GM10248 (cell line): Measurements from ENCODE around the gene GNLY.

ENCODE experiments used
- CTCF ChIA-PET: fragments of 300-600 bp; sonication (Branson Sonifier 250); formaldehyde crosslinking; extraction: SDS; loops from one replicate; lab custom pipeline; 2021; ENCODE audit warnings: antibody characterized with exemption; lab: Yijun Ruan, JAX
- POLR2A ChIA-PET: fragments of 350-650 bp; sonication (Branson Sonifier 250); formaldehyde crosslinking; extraction: SDS; loops from one replicate; lab custom pipeline; 2020; ENCODE audit warnings: antibody characterized with exemption; lab: Yijun Ruan, JAX
- DNase-seq: peaks from one replicate; pipeline ENCODE4 v3.0.0; 2012; ENCODE audit errors: extremely low spot score
- TF ChIP-seq, protein P1 (sequence below): IDR thresholded peaks from 2 replicates; pipeline ENCODE4 v1.5.1; 2012; ENCODE audit warnings: mild to moderate bottlenecking, low read depth; ENCODE audit errors: extremely low read depth, missing control alignments, control extremely low read depth

Gene GNLY

DNA sequence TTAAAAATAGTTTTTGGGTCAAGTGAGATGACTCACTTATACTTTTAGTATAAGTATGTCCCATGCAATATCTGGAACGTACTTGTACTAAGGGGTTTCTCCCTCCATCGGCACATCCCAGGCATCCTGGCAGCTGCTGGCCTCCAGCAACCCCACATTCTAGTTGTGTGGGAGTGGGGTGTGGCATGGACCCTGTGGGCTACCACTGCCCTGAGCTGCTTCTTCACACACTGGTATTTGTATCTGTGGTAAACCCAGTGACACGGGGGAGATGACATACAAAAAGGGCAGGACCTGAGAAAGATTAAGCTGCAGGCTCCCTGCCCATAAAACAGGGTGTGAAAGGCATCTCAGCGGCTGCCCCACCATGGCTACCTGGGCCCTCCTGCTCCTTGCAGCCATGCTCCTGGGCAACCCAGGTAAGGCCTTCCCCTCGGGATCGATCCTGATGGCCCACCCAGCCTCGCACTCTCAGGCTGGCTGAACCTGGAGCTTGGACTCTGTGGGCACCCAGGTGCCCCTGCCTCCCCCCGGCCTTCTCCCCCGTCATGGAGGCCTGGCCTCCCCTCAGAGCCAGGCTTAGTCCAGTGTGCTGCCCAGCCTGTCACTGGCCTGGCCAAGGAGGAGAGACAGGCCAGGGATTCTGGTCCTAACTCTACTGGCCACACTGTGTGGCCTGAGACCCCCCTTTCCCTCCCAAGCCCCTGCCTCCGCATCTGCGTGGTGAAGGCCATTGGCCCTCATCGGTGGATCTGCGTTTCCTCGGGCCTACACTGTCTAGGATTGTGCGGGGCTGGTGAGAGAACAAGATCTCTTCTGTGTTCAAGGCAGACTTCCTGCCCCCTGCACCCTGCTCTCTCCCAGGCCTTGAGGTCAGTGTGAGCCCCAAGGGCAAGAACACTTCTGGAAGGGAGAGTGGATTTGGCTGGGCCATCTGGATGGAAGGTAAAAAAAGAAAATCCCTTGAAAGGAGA lies at the start of gene GNLY:
Gene GNLY, plus strand, starts transcription at position 307 of the 974 bp plus-strand sequence. Its CDS starts 61 bp downstream, at position 368.
- ChIA-PET POLR2A (no interaction called here), CTCF (interaction anchor here (0.9 to 3.0 kb wide), 6 partner anchors 11 to 57 kb away, joined by 3 to 12 read pairs (median 4); no protein-coding TSS in a partner anchor)
- TF ChIP-seq, protein P1, sequence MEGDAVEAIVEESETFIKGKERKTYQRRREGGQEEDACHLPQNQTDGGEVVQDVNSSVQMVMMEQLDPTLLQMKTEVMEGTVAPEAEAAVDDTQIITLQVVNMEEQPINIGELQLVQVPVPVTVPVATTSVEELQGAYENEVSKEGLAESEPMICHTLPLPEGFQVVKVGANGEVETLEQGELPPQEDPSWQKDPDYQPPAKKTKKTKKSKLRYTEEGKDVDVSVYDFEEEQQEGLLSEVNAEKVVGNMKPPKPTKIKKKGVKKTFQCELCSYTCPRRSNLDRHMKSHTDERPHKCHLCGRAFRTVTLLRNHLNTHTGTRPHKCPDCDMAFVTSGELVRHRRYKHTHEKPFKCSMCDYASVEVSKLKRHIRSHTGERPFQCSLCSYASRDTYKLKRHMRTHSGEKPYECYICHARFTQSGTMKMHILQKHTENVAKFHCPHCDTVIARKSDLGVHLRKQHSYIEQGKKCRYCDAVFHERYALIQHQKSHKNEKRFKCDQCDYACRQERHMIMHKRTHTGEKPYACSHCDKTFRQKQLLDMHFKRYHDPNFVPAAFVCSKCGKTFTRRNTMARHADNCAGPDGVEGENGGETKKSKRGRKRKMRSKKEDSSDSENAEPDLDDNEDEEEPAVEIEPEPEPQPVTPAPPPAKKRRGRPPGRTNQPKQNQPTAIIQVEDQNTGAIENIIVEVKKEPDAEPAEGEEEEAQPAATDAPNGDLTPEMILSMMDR = no peak
- no peak for DNase-seq

DNA sequence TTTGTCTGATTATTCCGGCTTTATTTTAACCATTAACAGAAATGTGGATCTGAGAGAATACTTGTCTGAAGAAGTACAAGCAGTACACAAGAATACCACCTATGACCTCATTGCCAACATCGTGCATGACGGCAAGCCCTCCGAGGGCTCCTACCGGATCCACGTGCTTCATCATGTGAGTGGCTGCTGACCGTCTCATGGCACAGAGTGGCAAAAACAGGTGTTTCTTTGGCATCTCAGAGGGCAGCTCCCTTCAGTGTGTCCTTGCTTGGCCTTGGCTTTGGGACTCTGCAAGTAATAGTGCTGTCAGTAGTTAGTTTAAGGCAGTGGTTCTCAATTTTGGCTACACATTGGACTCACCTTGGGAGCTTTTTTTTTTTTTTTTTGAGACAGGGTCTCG lies 49.2 kb upstream of the GNLY start:
- ChIA-PET POLR2A (no interaction called here), CTCF (interaction anchor here (11.3 kb wide), 1 partner anchor 9 kb away, joined by 135 read pairs; no protein-coding TSS in a partner anchor)
- DNase-seq = no peak
- TF ChIP-seq, protein P1 = no peak

DNA sequence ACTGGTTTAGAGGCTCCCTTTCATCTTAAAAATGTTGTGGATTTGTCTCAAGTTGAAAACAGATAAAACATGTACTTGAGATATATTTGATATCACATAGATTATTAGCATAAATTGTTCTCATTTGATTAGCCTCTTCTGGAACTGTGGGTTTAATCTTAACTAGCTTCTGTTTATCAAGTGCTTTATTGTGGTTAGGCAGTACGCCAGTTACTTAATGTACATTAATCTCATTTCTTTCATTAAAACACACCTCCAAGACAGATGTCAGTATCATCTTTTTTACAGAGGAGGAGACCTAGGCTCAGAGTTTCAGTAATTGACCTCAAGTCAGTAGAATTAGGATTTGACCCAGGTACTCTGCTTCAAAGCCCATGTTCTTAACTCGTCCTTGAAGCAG lies 48.0 kb upstream of the GNLY start:
- no peak for DNase-seq

DNA sequence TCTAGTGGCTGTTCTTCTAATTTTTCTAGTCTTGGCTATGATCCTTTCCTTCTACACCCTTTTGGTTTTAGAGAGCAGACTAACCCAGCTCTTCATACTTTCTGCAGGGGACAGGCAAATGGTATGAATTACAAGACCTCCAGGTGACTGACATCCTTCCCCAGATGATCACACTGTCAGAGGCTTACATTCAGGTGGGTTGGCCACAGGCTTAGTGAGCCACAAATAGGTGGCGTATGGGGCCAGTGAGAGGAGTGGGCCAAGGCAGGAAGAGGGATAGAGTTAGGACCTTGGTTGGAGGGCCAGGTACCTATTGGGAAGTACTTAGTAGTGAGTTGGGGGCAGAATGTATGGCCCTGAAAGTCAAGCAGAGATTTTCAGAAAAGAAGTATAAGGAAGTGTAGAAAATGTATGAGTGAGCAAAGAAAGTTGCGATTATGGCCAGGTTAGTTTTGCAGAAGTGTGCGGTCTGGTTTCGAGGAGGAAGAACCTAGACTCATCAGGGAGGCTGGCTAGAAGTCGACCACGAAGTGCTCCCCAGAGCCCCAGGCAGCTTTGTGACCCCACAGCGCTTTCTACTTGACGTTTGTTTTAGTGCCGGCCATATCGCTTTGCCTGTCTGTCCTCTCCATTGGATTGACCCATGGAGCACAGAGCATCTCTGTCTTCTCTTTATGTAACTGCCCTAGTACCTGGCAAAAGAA lies 46.2 kb upstream of the GNLY start:
- DNase-seq = peak; percentile 60
- TF ChIP-seq, protein P1 = no peak
- ChIA-PET POLR2A (no interaction called here), CTCF (interaction anchor here (0.9 to 11.3 kb wide), 11 partner anchors 9 to 166 kb away, joined by 3 to 135 read pairs (median 4); no protein-coding TSS in a partner anchor)

More for the DNA sequence above, 48.0 kb upstream of the GNLY start:
- POLR2A ChIA-PET = no interaction called here
- CTCF ChIA-PET = interaction anchor here (2.0 to 11.3 kb wide), 2 partner anchors 11 to 61 kb away, joined by 12 to 135 read pairs; no protein-coding TSS in a partner anchor
- TF ChIP-seq, protein P1 = no peak

DNA sequence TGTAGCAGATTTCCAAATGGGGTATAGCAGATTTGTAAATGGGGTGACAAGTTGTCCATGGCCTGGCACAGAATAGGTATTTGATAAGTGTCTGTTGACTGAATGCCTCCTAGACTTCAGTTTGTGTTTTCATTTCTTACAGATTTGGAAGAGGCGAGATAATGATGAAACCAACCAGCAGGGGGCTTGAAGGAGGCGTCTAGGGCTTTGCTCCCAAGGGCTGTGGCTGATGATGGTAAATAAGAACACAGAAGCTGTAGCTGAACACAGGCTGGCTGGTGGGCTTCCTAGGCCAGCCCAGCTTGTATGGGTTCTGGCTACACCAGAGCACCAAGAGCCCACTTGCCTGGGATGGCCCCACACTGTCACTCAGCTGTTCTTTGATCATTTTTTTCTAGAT lies 45.5 kb upstream of the GNLY start:
- POLR2A ChIA-PET = no interaction called here
- TF ChIP-seq, protein P1 = peak; percentile 46
- no peak for DNase-seq
- CTCF ChIA-PET = interaction anchor here (0.9 to 11.3 kb wide), 14 partner anchors 8 to 196 kb away, joined by 3 to 135 read pairs (median 4); no protein-coding TSS in a partner anchor
